MCF 10A (cell line): ENCODE data around the gene MMP14. TPM values are rescaled to one million over a fixed set of nuclear protein-coding genes. Genes with fewer than 3 reads are reported as not detected.

Experiments used
- BruUV-seq: library from RNA; stranded (reverse); fragments of 400-500 nt; replicated peaks from 2 replicates; lab custom pipeline; 2021; lab: Mats Ljungman, UMichigan
- CTCF ChIA-PET: fragments of 300-600 bp; sonication (Branson Sonifier 250); formaldehyde crosslinking; extraction: SDS; loops from one replicate; lab custom pipeline; 2021; ENCODE audit warnings: antibody characterized with exemption, inconsistent platforms; lab: Yijun Ruan, JAX
- POLR2A ChIA-PET: fragments of 300-600, 350-650 bp; sonication (Branson Sonifier 250); formaldehyde crosslinking; extraction: SDS; loops from one replicate; lab custom pipeline; 2020; ENCODE audit warnings: antibody characterized with exemption, inconsistent platforms; lab: Yijun Ruan, JAX
- DNase-seq: peaks from one replicate; pipeline ENCODE4 v3.0.0-alpha.2; 2018; ENCODE audit not compliant: unreplicated experiment
- H3K27ac Mint-ChIP-seq: one replicate; pipeline ENCODE4 v1.8.0; 2022; ENCODE audit warnings: mild to moderate bottlenecking, low read depth, mixed read lengths; ENCODE audit not compliant: unreplicated experiment
- H3K27me3 Mint-ChIP-seq: one replicate; pipeline ENCODE4 v1.8.0; 2022; ENCODE audit warnings: mixed read lengths; ENCODE audit not compliant: insufficient read depth, unreplicated experiment
- H3K36me3 Mint-ChIP-seq: one replicate; pipeline ENCODE4 v1.8.0; 2022; ENCODE audit warnings: mild to moderate bottlenecking, moderate library complexity, mixed read lengths; ENCODE audit not compliant: insufficient read depth, unreplicated experiment
- H3K4me1 Mint-ChIP-seq: one replicate; pipeline ENCODE4 v1.8.0; 2022; ENCODE audit warnings: mixed read lengths; ENCODE audit not compliant: insufficient read depth, unreplicated experiment
- H3K4me3 Mint-ChIP-seq: one replicate; pipeline ENCODE4 v1.8.0; 2022; ENCODE audit warnings: mild to moderate bottlenecking, moderate library complexity, mixed read lengths; ENCODE audit not compliant: unreplicated experiment
- H3K9me3 Mint-ChIP-seq: one replicate; pipeline ENCODE4 v1.8.0; 2022; ENCODE audit warnings: mixed read lengths; ENCODE audit not compliant: unreplicated experiment
- CTCF ChIP-seq: fragments of 200-600 bp; IDR thresholded peaks from one replicate; pipeline ENCODE4 v1.8.0; 2022; ENCODE audit warnings: antibody characterized with exemption, mild to moderate bottlenecking; ENCODE audit not compliant: unreplicated experiment
- intact Hi-C: fragments of 100-400 bp; cut with micrococcal nuclease; formaldehyde crosslinking; loops from 2 replicates; pipeline ENCODE4 v1.14.1; 2022
- total RNA-seq: library from RNA; stranded (reverse); gene quantifications from 2 replicates; pipeline ENCODE4 v1.2.3, GENCODE V29; 2022

Gene MMP14
- total RNA-seq, 1 experiment from 2014 or later = 71.5 TPM

GRCh38 chr14:22842211-22843122 is 6.1 kb downstream of the MMP14 start:
- Mint-ChIP-seq H3K4me1 (peaks cover 11% of the 10 kb centered on the region), H3K27ac (no peak overlapping the region), H3K4me3 (no peak overlapping the region), H3K36me3 (peaks cover 66% of the 10 kb centered on the region), H3K9me3 (no peaks in the 10 kb centered on the region), H3K27me3 (no peaks in the 10 kb centered on the region)
- ChIA-PET CTCF (interaction anchor here (0.7 to 18.2 kb wide), 6 partner anchors 9 to 286 kb away, joined by 3 to 330 read pairs (median 4); no protein-coding TSS in a partner anchor), POLR2A (interaction anchor here (0.6 kb wide), 1 partner anchor 83 kb away, joined by 3 read pairs; no protein-coding TSS in a partner anchor)
- BruUV-seq = no TSS peak
- DNase-seq = no peak
- TF ChIP-seq CTCF = no peak
- intact Hi-C loops = no loop called here

- intact Hi-C loops = no loop called here
- BruUV-seq = no TSS peak
- Mint-ChIP-seq H3K27ac (no peak overlapping the region), H3K27me3 (no peaks in the 10 kb centered on the region), H3K9me3 (no peaks in the 10 kb centered on the region), H3K4me1 (peaks cover 11% of the 10 kb centered on the region), H3K36me3 (peaks cover 66% of the 10 kb centered on the region), H3K4me3 (no peak overlapping the region)
- no peak for TF ChIP-seq CTCF
- ChIA-PET CTCF (interaction anchor here (0.6 to 18.2 kb wide), 7 partner anchors 8 to 286 kb away, joined by 3 to 330 read pairs (median 3); no protein-coding TSS in a partner anchor), POLR2A (interaction anchor here (0.6 kb wide), 1 partner anchor 82 kb away, joined by 3 read pairs; no protein-coding TSS in a partner anchor)
- DNase-seq = no peak
These were observed 6.9 kb downstream of the MMP14 start for GRCh38 chr14:22843123-22843925.

GRCh38 chr14:22844221-22845102 is 8.1 kb downstream of the MMP14 start:
- H3K4me1 Mint-ChIP-seq = peaks cover 12% of the 10 kb centered on the region
- H3K27ac Mint-ChIP-seq = no peak overlapping the region
- POLR2A ChIA-PET = no interaction called here

More at GRCh38 chr14:22844221-22845102, 8.1 kb downstream of the MMP14 start:
- DNase-seq = no peak
- CTCF ChIA-PET = interaction anchor here (0.6 to 18.2 kb wide), 7 partner anchors 7 to 288 kb away, joined by 3 to 330 read pairs (median 3); no protein-coding TSS in a partner anchor
- Mint-ChIP-seq H3K4me3 (no peak overlapping the region), H3K27me3 (no peaks in the 10 kb centered on the region), H3K36me3 (peaks cover 66% of the 10 kb centered on the region), H3K9me3 (no peaks in the 10 kb centered on the region)
- TF ChIP-seq CTCF = no peak
- BruUV-seq = no TSS peak
- intact Hi-C loops = no loop called here
